Right atrium auricular region (tissue), 2 donors: ENCODE results near the gene EFS. TPM values are rescaled to one million over a fixed set of nuclear protein-coding genes. Genes with fewer than 3 reads are reported as not detected.

Source experiments
- DNase-seq: peaks from one replicate; pipeline ENCODE4 v3.0.0-alpha.2; 2019; ENCODE audit warnings: low spot score
- H3K27ac ChIP-seq, 2 donors: fragments of 200-600 bp; sonication (generic); 1 replicate in 1 of 2; 2 replicates in 1 of 2; pipeline ENCODE4 v1.5.1; 2016 to 2019
- H3K27me3 ChIP-seq, 2 donors: fragments of 200-600 bp; sonication (generic); one replicate each; pipeline versions ENCODE4 v1.5.1 to v1.6.0; 2017 to 2019
- H3K36me3 ChIP-seq: fragments of 200-600 bp; sonication (generic); one replicate; pipeline ENCODE4 v1.5.1; 2016
- H3K4me1 ChIP-seq, 2 donors: fragments of 200-600 bp; sonication (generic); one replicate each; pipeline versions ENCODE4 v1.5.1 to v1.6.0; 2017 to 2019
- H3K4me3 ChIP-seq, 2 donors: fragments of 200-600 bp; sonication (generic); 1 replicate in 1 of 2; 2 replicates in 1 of 2; pipeline ENCODE4 v1.5.1; 2017 to 2019; ENCODE audit warnings: mild to moderate bottlenecking in 1 of 2, moderate library complexity in 1 of 2
- H3K9me3 ChIP-seq, 2 donors: fragments of 200-600 bp; sonication (generic); one replicate each; pipeline ENCODE4 v1.5.1; 2019
- total RNA-seq, 2 donors: library from RNA; depleted of rRNA; stranded (reverse); fragments of >200 nt; gene quantifications; one replicate each; pipeline ENCODE4 v1.1.0, GENCODE V29; 2016
- TF ChIP-seq, protein P1 (sequence below), 2 donors: fragments of 200-600 bp; sonication (generic); IDR thresholded peaks; one replicate each; pipeline ENCODE4 v1.5.1; 2019; ENCODE audit warnings: antibody characterized with exemption in 2 of 2

The EFS gene
- total RNA-seq, 2 donors from 2014 or later, result 4.1 to 6.3 TPM

- Histone ChIP-seq H3K27me3 (no peaks in the 10 kb centered on the region), H3K9me3 (no peaks in the 10 kb centered on the region), H3K4me3 (peak overlapping the region; percentile 49 to 58), H3K36me3 (no peaks in the 10 kb centered on the region), H3K27ac (peak overlapping the region; percentile 88 to 90), H3K4me1 (peaks cover 0 to 31% of the 10 kb centered on the region in 2 donors)
- TF ChIP-seq, protein P1, sequence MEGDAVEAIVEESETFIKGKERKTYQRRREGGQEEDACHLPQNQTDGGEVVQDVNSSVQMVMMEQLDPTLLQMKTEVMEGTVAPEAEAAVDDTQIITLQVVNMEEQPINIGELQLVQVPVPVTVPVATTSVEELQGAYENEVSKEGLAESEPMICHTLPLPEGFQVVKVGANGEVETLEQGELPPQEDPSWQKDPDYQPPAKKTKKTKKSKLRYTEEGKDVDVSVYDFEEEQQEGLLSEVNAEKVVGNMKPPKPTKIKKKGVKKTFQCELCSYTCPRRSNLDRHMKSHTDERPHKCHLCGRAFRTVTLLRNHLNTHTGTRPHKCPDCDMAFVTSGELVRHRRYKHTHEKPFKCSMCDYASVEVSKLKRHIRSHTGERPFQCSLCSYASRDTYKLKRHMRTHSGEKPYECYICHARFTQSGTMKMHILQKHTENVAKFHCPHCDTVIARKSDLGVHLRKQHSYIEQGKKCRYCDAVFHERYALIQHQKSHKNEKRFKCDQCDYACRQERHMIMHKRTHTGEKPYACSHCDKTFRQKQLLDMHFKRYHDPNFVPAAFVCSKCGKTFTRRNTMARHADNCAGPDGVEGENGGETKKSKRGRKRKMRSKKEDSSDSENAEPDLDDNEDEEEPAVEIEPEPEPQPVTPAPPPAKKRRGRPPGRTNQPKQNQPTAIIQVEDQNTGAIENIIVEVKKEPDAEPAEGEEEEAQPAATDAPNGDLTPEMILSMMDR (IDR thresholded peaks at IDR 0.05), result no peak
- no peak for DNase-seq
Observed at GRCh38 chr14:23366426-23366921, 1.5 kb upstream of the EFS start.

DNA sequence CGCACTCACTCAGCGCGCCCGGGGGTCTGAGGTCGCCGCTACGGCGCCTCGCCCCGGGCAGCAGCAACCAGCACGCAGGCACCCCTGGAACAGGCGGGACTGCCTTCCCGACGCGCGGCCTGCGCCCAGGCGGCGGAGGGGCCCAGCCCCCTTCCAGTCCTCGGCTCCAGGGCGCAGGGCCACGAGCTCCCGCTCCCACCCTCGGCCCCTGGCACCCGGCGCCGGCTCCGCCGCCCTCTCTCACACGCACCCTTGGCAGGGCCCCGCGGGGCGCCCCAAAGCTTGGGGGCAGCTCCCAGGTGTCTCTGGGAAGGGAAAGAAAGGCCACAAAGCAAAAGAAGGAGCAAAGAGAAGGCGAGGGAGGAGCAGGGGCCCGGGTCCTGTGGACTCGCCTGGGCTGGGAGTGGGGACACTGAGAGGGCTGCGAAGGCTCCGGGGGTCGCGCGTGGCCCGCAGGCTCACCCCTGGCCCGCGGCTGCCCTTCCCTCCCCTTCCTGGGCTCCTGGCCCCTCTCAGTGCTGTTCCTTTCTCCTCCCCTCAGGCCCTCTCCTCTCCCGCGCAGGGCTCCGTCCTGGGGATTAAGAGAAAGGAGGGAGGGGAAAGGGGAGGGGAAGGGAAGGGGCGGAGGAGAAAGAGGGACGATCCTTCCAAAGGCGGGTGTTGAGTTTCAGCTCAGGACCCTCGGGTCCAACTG, 907 bp upstream of the EFS start:
- H3K4me3 ChIP-seq, result peak overlapping the region; percentile 49 to 58
- peaks cover 0 to 31% of the 10 kb centered on the region in 2 donors for H3K4me1 ChIP-seq
- H3K9me3 ChIP-seq, result no peaks in the 10 kb centered on the region
- peak overlapping the region; percentile 88 to 90 for H3K27ac ChIP-seq
- TF ChIP-seq, protein P1 (IDR thresholded peaks at IDR 0.05), result no peak
- DNase-seq, result no peak
- no peaks in the 10 kb centered on the region for H3K27me3 ChIP-seq
- H3K36me3 ChIP-seq, result no peaks in the 10 kb centered on the region

DNA sequence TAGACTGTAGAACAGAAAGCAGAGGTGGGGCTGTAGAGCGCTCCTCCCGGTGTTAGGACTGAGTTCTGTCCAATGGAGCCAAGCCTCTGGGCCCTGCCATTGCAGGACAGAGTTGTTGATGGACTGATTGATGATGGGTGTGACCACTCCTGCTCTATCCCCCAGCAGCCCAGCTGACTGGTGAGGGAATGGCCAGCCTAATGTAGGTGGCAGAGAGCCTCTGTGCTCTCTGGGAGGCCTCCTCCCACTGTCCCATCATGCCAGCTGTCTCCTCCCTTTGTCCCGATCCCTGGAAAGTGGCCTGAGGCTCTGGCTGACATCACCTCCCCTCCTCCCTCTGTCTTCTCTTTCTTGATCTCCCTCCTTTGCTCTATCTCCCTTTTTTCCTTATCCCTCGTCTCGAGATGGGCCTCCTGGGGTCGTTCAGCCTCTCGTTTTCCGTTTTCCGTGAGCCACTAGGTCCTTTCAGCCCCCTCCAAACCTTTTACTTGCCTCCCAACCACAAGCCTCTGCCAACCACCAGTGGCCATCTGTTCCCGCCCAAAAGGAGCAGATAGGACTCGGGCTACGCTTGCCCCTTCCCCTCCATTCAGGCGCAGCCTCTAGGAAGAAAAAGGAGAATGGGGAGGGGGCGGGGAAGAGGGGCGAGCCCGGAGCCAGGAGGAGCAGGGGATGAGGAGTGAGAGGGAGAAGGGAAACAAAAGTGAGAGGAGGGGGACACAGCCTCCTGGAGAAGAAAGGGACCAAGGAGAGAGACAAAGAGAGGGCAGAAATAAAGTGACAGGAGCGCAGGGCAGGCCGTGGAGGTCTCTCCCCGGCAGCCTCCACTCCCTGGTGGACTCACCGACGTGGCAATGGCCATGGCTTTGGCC, 572 bp downstream of the EFS start:
- Histone ChIP-seq H3K4me1 (peaks cover 0 to 31% of the 10 kb centered on the region in 2 donors), H3K27me3 (no peaks in the 10 kb centered on the region), H3K27ac (peak overlapping the region; percentile 88 to 90), H3K36me3 (no peaks in the 10 kb centered on the region), H3K4me3 (peak overlapping the region; percentile 49 to 58), H3K9me3 (no peaks in the 10 kb centered on the region)
- TF ChIP-seq, protein P1 (IDR thresholded peaks at IDR 0.05), result no peak
- peak; percentile 80 for DNase-seq

- Histone ChIP-seq H3K4me3 (no peak overlapping the region), H3K9me3 (no peaks in the 10 kb centered on the region), H3K27me3 (no peaks in the 10 kb centered on the region), H3K36me3 (peaks cover 1% of the 10 kb centered on the region), H3K4me1 (peaks cover 0 to 38% of the 10 kb centered on the region in 2 donors), H3K27ac (peak overlapping the region in 1 of 2 donors; percentile 51)
- DNase-seq, result no peak
- TF ChIP-seq, protein P1 (IDR thresholded peaks at IDR 0.05), result no peak
Observed at GRCh38 chr14:23362200-23362599, 2.8 kb downstream of the EFS start.

DNA sequence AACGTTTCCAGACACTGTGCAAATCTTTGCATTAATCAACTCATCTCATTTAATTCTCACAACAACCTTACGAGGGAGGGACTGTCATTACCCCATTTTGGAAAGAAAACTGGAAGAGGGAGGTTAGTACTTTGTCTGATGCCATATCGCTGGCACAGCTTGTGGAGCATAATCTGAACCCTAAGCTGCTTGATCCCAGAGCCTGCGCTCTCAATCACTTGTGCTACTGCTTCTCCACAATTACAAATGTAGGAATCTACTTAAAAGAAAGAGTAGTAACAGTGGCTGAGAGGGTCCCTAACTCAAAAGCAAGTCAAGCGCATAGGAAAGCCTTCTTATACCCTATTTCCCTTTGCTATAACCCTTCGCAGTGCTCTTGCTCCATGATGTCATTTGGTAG, 3.2 kb downstream of the EFS start:
- no peak for DNase-seq
- no peaks in the 10 kb centered on the region for H3K27me3 ChIP-seq
- no peak overlapping the region for H3K4me3 ChIP-seq
- H3K27ac ChIP-seq, result peak overlapping the region in 1 of 2 donors; percentile 51
- TF ChIP-seq, protein P1 (IDR thresholded peaks at IDR 0.05), result no peak
- H3K36me3 ChIP-seq, result peaks cover 4% of the 10 kb centered on the region
- H3K4me1 ChIP-seq, result peaks cover 0 to 38% of the 10 kb centered on the region in 2 donors
- no peaks in the 10 kb centered on the region for H3K9me3 ChIP-seq
